ENCODE results near the gene RANBP3. TPM values are rescaled to one million over a fixed set of nuclear protein-coding genes. Genes with fewer than 3 reads are reported as not detected.

Gene RANBP3
- total and polyA plus RNA-seq, 7 experiments from 2014 or later = 7.0 to 104 (median 92.0) TPM

Other genes with a start within 250 kb of the RANBP3 start
- 1 to 10 TPM; 4.7 to 8.6 (median 6.5) TPM for gene PRR22, start 193.4 kb downstream of the RANBP3 start, total RNA-seq
- under 1 TPM in 1 of 2 donors, not detected in 1; 0.20 TPM for gene PRR22, start 193.4 kb downstream of the RANBP3 start, polyA plus RNA-seq
- 100 to 1,000 TPM in 2 of 5 experiments, 10 to 100 TPM in 3; 53.2 to 179 (median 82.7) TPM for gene DUS3L, start 187.0 kb downstream of the RANBP3 start, total RNA-seq
- gene DUS3L, start 187.0 kb downstream of the RANBP3 start, polyA plus RNA-seq = 10 to 100 TPM; 33.1 to 56.5 TPM
- gene NRTN, start 173.1 kb downstream of the RANBP3 start, total RNA-seq = 1 to 10 TPM in 1 of 5 experiments, under 1 TPM in 3, not detected in 1; 0.19 to 1.0 (median 0.81) TPM
- gene NRTN, start 173.1 kb downstream of the RANBP3 start, polyA plus RNA-seq = under 1 TPM; 0.21 to 0.64 TPM
- gene FUT6, start 138.4 kb downstream of the RANBP3 start, total RNA-seq = not detected
- not detected for gene FUT6, start 138.4 kb downstream of the RANBP3 start, polyA plus RNA-seq
- under 1 TPM in 2 of 5 experiments, not detected in 3; 0.29 to 0.45 TPM for gene FUT3, start 126.7 kb downstream of the RANBP3 start, total RNA-seq
- gene FUT3, start 126.7 kb downstream of the RANBP3 start, polyA plus RNA-seq = not detected
- 1 to 10 TPM in 2 of 5 experiments, under 1 TPM in 1, not detected in 2; 0.24 to 6.2 (median 2.5) TPM for gene FUT5, start 107.6 kb downstream of the RANBP3 start, total RNA-seq
- gene FUT5, start 107.6 kb downstream of the RANBP3 start, polyA plus RNA-seq = not detected
- gene NDUFA11, start 74.3 kb downstream of the RANBP3 start, total RNA-seq = 100 to 1,000 TPM; 108 to 241 (median 135) TPM
- 100 to 1,000 TPM; 381 to 415 TPM for gene NDUFA11, start 74.3 kb downstream of the RANBP3 start, polyA plus RNA-seq
- 10 to 100 TPM; 13.1 to 39.4 (median 27.8) TPM for gene VMAC, start 73.3 kb downstream of the RANBP3 start, total RNA-seq
- gene VMAC, start 73.3 kb downstream of the RANBP3 start, polyA plus RNA-seq = 1 to 10 TPM; 6.3 to 7.0 TPM
- 10 to 100 TPM; 22.1 to 80.6 (median 58.5) TPM for gene CAPS, start 63.9 kb downstream of the RANBP3 start, total RNA-seq
- 1 to 10 TPM; 1.6 to 4.1 TPM for gene CAPS, start 63.9 kb downstream of the RANBP3 start, polyA plus RNA-seq
- gene RFX2, start 132.4 kb upstream of the RANBP3 start, total RNA-seq = 10 to 100 TPM in 1 of 5 experiments, 1 to 10 TPM in 4; 4.0 to 18.4 (median 8.4) TPM
- gene RFX2, start 132.4 kb upstream of the RANBP3 start, polyA plus RNA-seq = 1 to 10 TPM; 3.8 to 8.0 TPM
- gene ACSBG2, start 157.5 kb upstream of the RANBP3 start, total RNA-seq = not detected
- not detected for gene ACSBG2, start 157.5 kb upstream of the RANBP3 start, polyA plus RNA-seq

All from naive thymus-derived CD4-positive, alpha-beta T cell (primary cell).